ENCODE measurements around the gene ELK4.

The ELK4 gene

GRCh38 chr1:205670611-205671430 lies 39.0 kb upstream of the ELK4 start:
- Histone ChIP-seq H3K9ac (ENCODE audit: low read length) (no peak overlapping the region), H3K4me3 (ENCODE audit: low read depth in 1 of 2, low read length in 2 of 2) (no peak overlapping the region), H3K27me3 (ENCODE audit: control insufficient read depth in 1 of 2, insufficient read depth in 2 of 2, low read length in 2 of 2) (peaks cover 0 to 21% of the 10 kb centered on the region in 2 donors), H3K4me1 (ENCODE audit: insufficient read depth, low read length) (peaks cover 5% of the 10 kb centered on the region), H3K9me3 (ENCODE audit: low read length) (no peaks in the 10 kb centered on the region), H3K36me3 (ENCODE audit: insufficient read depth, low read length) (no peaks in the 10 kb centered on the region), H3K27ac (ENCODE audit: low read depth, low read length) (no peak overlapping the region)

- Histone ChIP-seq H3K4me3 (ENCODE audit: low read depth in 1 of 2, low read length in 2 of 2) (no peak overlapping the region), H3K9ac (ENCODE audit: low read length) (no peak overlapping the region), H3K36me3 (ENCODE audit: insufficient read depth, low read length) (no peaks in the 10 kb centered on the region), H3K27ac (ENCODE audit: low read depth, low read length) (no peak overlapping the region), H3K4me1 (ENCODE audit: insufficient read depth, low read length) (peaks cover 5% of the 10 kb centered on the region), H3K27me3 (ENCODE audit: control insufficient read depth in 1 of 2, insufficient read depth in 2 of 2, low read length in 2 of 2) (peaks cover 0 to 21% of the 10 kb centered on the region in 2 donors), H3K9me3 (ENCODE audit: low read length) (no peaks in the 10 kb centered on the region)
Observed at GRCh38 chr1:205670150-205670446, 38.3 kb upstream of the ELK4 start.

GRCh38 chr1:205669341-205670149 lies 37.7 kb upstream of the ELK4 start:
- H3K9ac ChIP-seq (ENCODE audit: low read length): no peak overlapping the region
- H3K36me3 ChIP-seq (ENCODE audit: insufficient read depth, low read length): no peaks in the 10 kb centered on the region
- H3K9me3 ChIP-seq (ENCODE audit: low read length): no peaks in the 10 kb centered on the region
- no peak overlapping the region for H3K27ac ChIP-seq (ENCODE audit: low read depth, low read length)
- H3K27me3 ChIP-seq (ENCODE audit: control insufficient read depth in 1 of 2, insufficient read depth in 2 of 2, low read length in 2 of 2): peaks cover 0 to 21% of the 10 kb centered on the region in 2 donors
- peaks cover 5% of the 10 kb centered on the region for H3K4me1 ChIP-seq (ENCODE audit: insufficient read depth, low read length)
- H3K4me3 ChIP-seq (ENCODE audit: low read depth in 1 of 2, low read length in 2 of 2): no peak overlapping the region

GRCh38 chr1:205668951-205669340 lies 37.1 kb upstream of the ELK4 start:
- Histone ChIP-seq H3K9me3 (ENCODE audit: low read length) (no peaks in the 10 kb centered on the region), H3K27me3 (ENCODE audit: control insufficient read depth in 1 of 2, insufficient read depth in 2 of 2, low read length in 2 of 2) (peaks cover 0 to 21% of the 10 kb centered on the region in 2 donors), H3K27ac (ENCODE audit: low read depth, low read length) (no peak overlapping the region), H3K4me3 (ENCODE audit: low read depth in 1 of 2, low read length in 2 of 2) (no peak overlapping the region), H3K9ac (ENCODE audit: low read length) (no peak overlapping the region), H3K36me3 (ENCODE audit: insufficient read depth, low read length) (no peaks in the 10 kb centered on the region), H3K4me1 (ENCODE audit: insufficient read depth, low read length) (peaks cover 5% of the 10 kb centered on the region)

GRCh38 chr1:205667909-205668643 lies 36.3 kb upstream of the ELK4 start:
- H3K9me3 ChIP-seq (ENCODE audit: low read length): no peaks in the 10 kb centered on the region
- peaks cover 0 to 21% of the 10 kb centered on the region in 2 donors for H3K27me3 ChIP-seq (ENCODE audit: control insufficient read depth in 1 of 2, insufficient read depth in 2 of 2, low read length in 2 of 2)
- H3K36me3 ChIP-seq (ENCODE audit: insufficient read depth, low read length): no peaks in the 10 kb centered on the region
- H3K27ac ChIP-seq (ENCODE audit: low read depth, low read length): no peak overlapping the region
- H3K4me1 ChIP-seq (ENCODE audit: insufficient read depth, low read length): peaks cover 5% of the 10 kb centered on the region
- H3K4me3 ChIP-seq (ENCODE audit: low read depth in 1 of 2, low read length in 2 of 2): no peak overlapping the region
- H3K9ac ChIP-seq (ENCODE audit: low read length): no peak overlapping the region

GRCh38 chr1:205666372-205667166 lies 34.8 kb upstream of the ELK4 start:
- H3K36me3 ChIP-seq (ENCODE audit: insufficient read depth, low read length): no peaks in the 10 kb centered on the region
- H3K9me3 ChIP-seq (ENCODE audit: low read length): no peaks in the 10 kb centered on the region
- H3K9ac ChIP-seq (ENCODE audit: low read length): no peak overlapping the region
- H3K4me1 ChIP-seq (ENCODE audit: insufficient read depth, low read length): peaks cover 5% of the 10 kb centered on the region
- H3K4me3 ChIP-seq (ENCODE audit: low read depth in 1 of 2, low read length in 2 of 2): no peak overlapping the region
- H3K27ac ChIP-seq (ENCODE audit: low read depth, low read length): no peak overlapping the region
- H3K27me3 ChIP-seq (ENCODE audit: control insufficient read depth in 1 of 2, insufficient read depth in 2 of 2, low read length in 2 of 2): peaks cover 0 to 21% of the 10 kb centered on the region in 2 donors

GRCh38 chr1:205665201-205666045 lies 33.6 kb upstream of the ELK4 start:
- Histone ChIP-seq H3K36me3 (ENCODE audit: insufficient read depth, low read length) (no peaks in the 10 kb centered on the region), H3K4me1 (ENCODE audit: insufficient read depth, low read length) (peaks cover 5% of the 10 kb centered on the region), H3K9me3 (ENCODE audit: low read length) (no peaks in the 10 kb centered on the region), H3K27me3 (ENCODE audit: control insufficient read depth in 1 of 2, insufficient read depth in 2 of 2, low read length in 2 of 2) (peaks cover 0 to 14% of the 10 kb centered on the region in 2 donors), H3K9ac (ENCODE audit: low read length) (no peak overlapping the region), H3K27ac (ENCODE audit: low read depth, low read length) (no peak overlapping the region), H3K4me3 (ENCODE audit: low read depth in 1 of 2, low read length in 2 of 2) (no peak overlapping the region)

- peaks cover 5% of the 10 kb centered on the region for H3K4me1 ChIP-seq (ENCODE audit: insufficient read depth, low read length)
- peaks cover 0 to 6% of the 10 kb centered on the region in 2 donors for H3K27me3 ChIP-seq (ENCODE audit: control insufficient read depth in 1 of 2, insufficient read depth in 2 of 2, low read length in 2 of 2)
- no peak overlapping the region for H3K4me3 ChIP-seq (ENCODE audit: low read depth in 1 of 2, low read length in 2 of 2)
- no peak overlapping the region for H3K27ac ChIP-seq (ENCODE audit: low read depth, low read length)
- no peaks in the 10 kb centered on the region for H3K9me3 ChIP-seq (ENCODE audit: low read length)
- no peaks in the 10 kb centered on the region for H3K36me3 ChIP-seq (ENCODE audit: insufficient read depth, low read length)
- no peak overlapping the region for H3K9ac ChIP-seq (ENCODE audit: low read length)
Observed at GRCh38 chr1:205664399-205665017, 32.7 kb upstream of the ELK4 start.

GRCh38 chr1:205663286-205663936 lies 31.6 kb upstream of the ELK4 start:
- Histone ChIP-seq H3K4me1 (ENCODE audit: insufficient read depth, low read length) (peaks cover 9% of the 10 kb centered on the region), H3K27ac (ENCODE audit: low read depth, low read length) (no peak overlapping the region), H3K9me3 (ENCODE audit: low read length) (no peaks in the 10 kb centered on the region), H3K36me3 (ENCODE audit: insufficient read depth, low read length) (no peaks in the 10 kb centered on the region), H3K4me3 (ENCODE audit: low read depth in 1 of 2, low read length in 2 of 2) (no peak overlapping the region), H3K27me3 (ENCODE audit: control insufficient read depth in 1 of 2, insufficient read depth in 2 of 2, low read length in 2 of 2) (no peaks in the 10 kb centered on the region), H3K9ac (ENCODE audit: low read length) (no peak overlapping the region)

- H3K4me1 ChIP-seq (ENCODE audit: insufficient read depth, low read length): peaks cover 5% of the 10 kb centered on the region
- H3K4me3 ChIP-seq (ENCODE audit: low read depth in 1 of 2, low read length in 2 of 2): no peak overlapping the region
- H3K9ac ChIP-seq (ENCODE audit: low read length): no peak overlapping the region
- H3K27me3 ChIP-seq (ENCODE audit: control insufficient read depth in 1 of 2, insufficient read depth in 2 of 2, low read length in 2 of 2): no peaks in the 10 kb centered on the region
- no peaks in the 10 kb centered on the region for H3K36me3 ChIP-seq (ENCODE audit: insufficient read depth, low read length)
- no peaks in the 10 kb centered on the region for H3K9me3 ChIP-seq (ENCODE audit: low read length)
- no peak overlapping the region for H3K27ac ChIP-seq (ENCODE audit: low read depth, low read length)
Observed at GRCh38 chr1:205662791-205663190, 31.0 kb upstream of the ELK4 start.

All from muscle layer of colon (tissue), 2 donors.